SK-N-SH (cell line): Measurements from ENCODE around the gene SAP30. TPM values are rescaled to one million over a fixed set of nuclear protein-coding genes. Genes with fewer than 3 reads are reported as not detected.

Experiments
- CTCF ChIA-PET: fragments of 300-600, 350-600 bp; formaldehyde crosslinking; extraction: SDS; loops from one replicate; lab custom pipeline; 2021; lab: Yijun Ruan, JAX
- POLR2A ChIA-PET: fragments of 350-600 bp; sonication (Branson Sonifier 250); formaldehyde crosslinking; extraction: SDS; loops from one replicate; lab custom pipeline; 2020; ENCODE audit warnings: antibody characterized with exemption, inconsistent platforms; lab: Yijun Ruan, JAX
- DNase-seq: peaks from one replicate; pipeline ENCODE4 v3.0.0; 2012
- H2AFZ ChIP-seq: fragments of 200-600 bp; sonication (generic); 2 replicates; pipeline ENCODE4 v1.8.1; 2016; ENCODE audit warnings: antibody characterized with exemption, mild to moderate bottlenecking, low read depth
- H3F3A ChIP-seq: fragments of 200-600 bp; sonication (generic); replicated peaks from 2 replicates; pipeline ENCODE3; 2016; ENCODE audit warnings: antibody characterized with exemption, mild to moderate bottlenecking; ENCODE audit not compliant: insufficient read depth
- H3K27ac ChIP-seq, 2 experiments: fragments of 200-500 bp in 1 of 2; fragments of 200-600 bp in 1 of 2; sonication (Bioruptor generic) in 1 of 2; sonication (generic), shearing (Covaris generic) in 1 of 2; 2 replicates each; pipeline versions ENCODE4 v1.5.1 to v1.6.1; 2014 to 2016; ENCODE audit warnings: low read depth in 2 of 2, inconsistent platforms in 1 of 2, low read length in 1 of 2, mild to moderate bottlenecking in 1 of 2, mixed read lengths in 1 of 2
- H3K27me3 ChIP-seq: fragments of 200-600 bp; sonication (generic), shearing (Covaris generic); 2 replicates; pipeline ENCODE4 v1.6.1; 2016; ENCODE audit warnings: mixed run types; ENCODE audit not compliant: insufficient read depth
- H3K36me3 ChIP-seq, 2 experiments: fragments of 200-500 bp in 1 of 2; fragments of 200-600 bp in 1 of 2; sonication (Bioruptor generic) in 1 of 2; sonication (generic) in 1 of 2; replicated peaks in 1 of 2; 2 replicates each; pipeline versions ENCODE3 to v1.5.1; 2014 to 2016; ENCODE audit warnings: low read length in 1 of 2, mild to moderate bottlenecking in 1 of 2; ENCODE audit not compliant: insufficient read depth in 2 of 2, control insufficient read depth in 1 of 2
- H3K4me1 ChIP-seq, 2 experiments: fragments of 200-500 bp in 1 of 2; fragments of 200-600 bp in 1 of 2; sonication (Bioruptor generic) in 1 of 2; sonication (generic), shearing (Covaris generic) in 1 of 2; 2 replicates each; pipeline versions ENCODE4 v1.5.1 to v1.6.1; 2014 to 2016; ENCODE audit warnings: low read depth in 1 of 2, low read length in 1 of 2, mixed run types in 1 of 2; ENCODE audit not compliant: insufficient read depth in 2 of 2, control insufficient read depth in 1 of 2
- H3K4me2 ChIP-seq: fragments of 200-600 bp; sonication (generic), shearing (Covaris generic); 2 replicates; pipeline ENCODE4 v1.6.1; 2017; ENCODE audit warnings: mixed run types
- H3K4me3 ChIP-seq, 2 experiments: fragments of 200-500 bp in 1 of 2; fragments of 200-600 bp in 1 of 2; sonication (Bioruptor generic) in 1 of 2; sonication (generic), shearing (Covaris generic) in 1 of 2; 2 replicates each; pipeline versions ENCODE4 v1.5.1 to v1.8.1; 2014 to 2016; ENCODE audit warnings: low read depth in 2 of 2, inconsistent platforms in 1 of 2, low read length in 1 of 2, mild to moderate bottlenecking in 1 of 2, mixed read lengths in 1 of 2, moderate library complexity in 1 of 2
- H3K79me2 ChIP-seq: fragments of 200-600 bp; sonication (generic); 2 replicates; pipeline ENCODE4 v1.8.1; 2017; ENCODE audit warnings: mild to moderate bottlenecking; ENCODE audit not compliant: insufficient read depth
- H3K9ac ChIP-seq: fragments of 200-600 bp; sonication (generic); 2 replicates; pipeline ENCODE4 v1.6.1; 2017; ENCODE audit warnings: mixed run types
- H3K9me2 ChIP-seq: fragments of 200-600 bp; sonication (generic); 2 replicates; pipeline ENCODE4 v1.6.1; 2017; ENCODE audit warnings: mixed run types
- H3K9me3 ChIP-seq: fragments of 200-600 bp; sonication (generic); 2 replicates; pipeline ENCODE4 v1.6.1; 2017; ENCODE audit warnings: mixed run types, mild to moderate bottlenecking, moderate library complexity
- H4K20me1 ChIP-seq: fragments of 200-600 bp; sonication (generic); 2 replicates; pipeline ENCODE4 v1.6.1; 2017; ENCODE audit warnings: mild to moderate bottlenecking, mixed run types; ENCODE audit not compliant: insufficient read depth
- ELF1 ChIP-seq: IDR thresholded peaks from 2 replicates; pipeline ENCODE4 v1.4.0; 2012
- GABPA ChIP-seq: IDR thresholded peaks from 2 replicates; pipeline ENCODE4 v1.4.0; 2012; ENCODE audit warnings: low read depth, mild to moderate bottlenecking
- JUND ChIP-seq: IDR thresholded peaks from 2 replicates; pipeline ENCODE4 v1.4.0; 2012
- MXI1 ChIP-seq: IDR thresholded peaks from 2 replicates; pipeline ENCODE4 v1.6.1; 2012; ENCODE audit warnings: mild to moderate bottlenecking, low read depth, low read length, improper control_type of control experiment
- NRF1 ChIP-seq: IDR thresholded peaks from 2 replicates; pipeline ENCODE4 v1.6.1; 2012; ENCODE audit warnings: low read depth, mild to moderate bottlenecking, low read length
- POLR2AphosphoS5 ChIP-seq: IDR thresholded peaks from 2 replicates; pipeline ENCODE4 v1.6.1; 2012; ENCODE audit warnings: low read depth, low read length
- RFX5 ChIP-seq: IDR thresholded peaks from 2 replicates; pipeline ENCODE4 v1.6.1; 2012; ENCODE audit warnings: mild to moderate bottlenecking, improper control_type of control experiment, low read length
- SIN3A ChIP-seq: IDR thresholded peaks from 2 replicates; pipeline ENCODE4 v1.6.1; 2012; ENCODE audit warnings: low read depth, mild to moderate bottlenecking, low read length, moderate library complexity, borderline replicate concordance
- TAF1 ChIP-seq: IDR thresholded peaks from 2 replicates; pipeline ENCODE4 v1.6.1; 2012; ENCODE audit warnings: low read depth, mild to moderate bottlenecking, low read length, moderate library complexity, borderline replicate concordance
- TCF12 ChIP-seq: IDR thresholded peaks from 2 replicates; pipeline ENCODE4 v1.4.0; 2012
- USF2 ChIP-seq: fragments of 150-350 bp; IDR thresholded peaks from 2 replicates; pipeline ENCODE4 v1.6.1; 2017; ENCODE audit warnings: antibody characterized with exemption, low read length, low read depth, borderline replicate concordance
- YY1 ChIP-seq: IDR thresholded peaks from 2 replicates; pipeline ENCODE4 v1.4.0; 2012; ENCODE audit warnings: low read depth, mild to moderate bottlenecking
- ZBTB33 ChIP-seq: IDR thresholded peaks from 2 replicates; pipeline ENCODE4 v1.4.0; 2012; ENCODE audit warnings: low read depth, borderline replicate concordance
- WGBS: methylation state at CpG from one replicate; pipeline ENCODE4 v1.1.6; 2017; ENCODE audit warnings: low lambda C conversion rate; 5-methylcytosine and 5-hydroxymethylcytosine counted together
- polyA plus RNA-seq, 3 experiments: library from polyadenylated mRNA; depleted of rRNA; stranded (reverse); fragments of >200 nt; gene quantifications; 2 replicates each; pipeline ENCODE4 v1.2.3, GENCODE V29; 2012
- TF ChIP-seq, protein P1 (sequence below): fragments of 150-350 bp; IDR thresholded peaks from 2 replicates; pipeline ENCODE4 v1.6.1; 2016; ENCODE audit warnings: mild to moderate bottlenecking, low read depth, low read length
- TF ChIP-seq, protein P2 (sequence below): IDR thresholded peaks from 2 replicates; pipeline ENCODE4 v1.6.1; 2012; ENCODE audit warnings: mild to moderate bottlenecking, low read depth, low read length, moderate library complexity

SAP30 gene
- polyA plus RNA-seq, 1 of the 3 experiments (the other 2 are of a cell fraction) = 19.0 TPM

- H2AFZ ChIP-seq = no peak overlapping the region
- no peak overlapping the region for H3K4me2 ChIP-seq
- ChIA-PET CTCF (interaction anchor here (1.2 to 1.8 kb wide), 4 partner anchors 15 to 63 kb away, joined by 3 to 4 read pairs (median 3); no protein-coding TSS in a partner anchor), POLR2A (no interaction called here)
- no peak for DNase-seq
- WGBS = 96% methylated on average over 4 of the region's 4 CpGs
- H3K79me2 ChIP-seq = no peaks in the 10 kb centered on the region
- H3K9me2 ChIP-seq = no peaks in the 10 kb centered on the region
- peaks cover 7 to 13% of the 10 kb centered on the region in 2 experiments for H3K36me3 ChIP-seq
- H3F3A ChIP-seq = no peaks in the 10 kb centered on the region
- no peaks in the 10 kb centered on the region for H3K9me3 ChIP-seq
- TF ChIP-seq POLR2AphosphoS5 (no peak), ZBTB33 (no peak)
- H4K20me1 ChIP-seq = no peaks in the 10 kb centered on the region
- H3K27ac ChIP-seq = no peak overlapping the region
- H3K27me3 ChIP-seq = no peaks in the 10 kb centered on the region
- H3K4me1 ChIP-seq = peaks cover 0 to 3% of the 10 kb centered on the region in 2 experiments; a peak in 1 of 4 replicates
- no peak overlapping the region for H3K9ac ChIP-seq
- H3K4me3 ChIP-seq = no peak overlapping the region
These were observed 11.6 kb downstream of the SAP30 start for GRCh38 chr4:173382349-173382748.

GRCh38 chr4:173386751-173387150 lies 16.0 kb downstream of the SAP30 start:
- ChIA-PET CTCF (no interaction called here), POLR2A (no interaction called here)
- H3K79me2 ChIP-seq = no peaks in the 10 kb centered on the region
- H3F3A ChIP-seq = no peaks in the 10 kb centered on the region
- H3K36me3 ChIP-seq = peaks cover 0 to 2% of the 10 kb centered on the region in 2 experiments
- peaks cover 0 to 3% of the 10 kb centered on the region in 2 experiments; a peak in 1 of 4 replicates for H3K4me1 ChIP-seq
- DNase-seq = no peak
- no peak overlapping the region for H2AFZ ChIP-seq
- H3K27ac ChIP-seq = no peak overlapping the region
- H3K4me2 ChIP-seq = no peak overlapping the region
- no peaks in the 10 kb centered on the region for H3K9me3 ChIP-seq
- H3K9me2 ChIP-seq = no peaks in the 10 kb centered on the region
- TF ChIP-seq ELF1 (no peak), JUND (no peak), SIN3A (no peak), RFX5 (no peak), YY1 (no peak), USF2 (no peak), MXI1 (no peak), GABPA (no peak), NRF1 (no peak), TCF12 (no peak), TAF1 (no peak)
- TF ChIP-seq, protein P1, sequence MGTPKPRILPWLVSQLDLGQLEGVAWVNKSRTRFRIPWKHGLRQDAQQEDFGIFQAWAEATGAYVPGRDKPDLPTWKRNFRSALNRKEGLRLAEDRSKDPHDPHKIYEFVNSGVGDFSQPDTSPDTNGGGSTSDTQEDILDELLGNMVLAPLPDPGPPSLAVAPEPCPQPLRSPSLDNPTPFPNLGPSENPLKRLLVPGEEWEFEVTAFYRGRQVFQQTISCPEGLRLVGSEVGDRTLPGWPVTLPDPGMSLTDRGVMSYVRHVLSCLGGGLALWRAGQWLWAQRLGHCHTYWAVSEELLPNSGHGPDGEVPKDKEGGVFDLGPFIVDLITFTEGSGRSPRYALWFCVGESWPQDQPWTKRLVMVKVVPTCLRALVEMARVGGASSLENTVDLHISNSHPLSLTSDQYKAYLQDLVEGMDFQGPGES = no peak
- TF ChIP-seq, protein P2, sequence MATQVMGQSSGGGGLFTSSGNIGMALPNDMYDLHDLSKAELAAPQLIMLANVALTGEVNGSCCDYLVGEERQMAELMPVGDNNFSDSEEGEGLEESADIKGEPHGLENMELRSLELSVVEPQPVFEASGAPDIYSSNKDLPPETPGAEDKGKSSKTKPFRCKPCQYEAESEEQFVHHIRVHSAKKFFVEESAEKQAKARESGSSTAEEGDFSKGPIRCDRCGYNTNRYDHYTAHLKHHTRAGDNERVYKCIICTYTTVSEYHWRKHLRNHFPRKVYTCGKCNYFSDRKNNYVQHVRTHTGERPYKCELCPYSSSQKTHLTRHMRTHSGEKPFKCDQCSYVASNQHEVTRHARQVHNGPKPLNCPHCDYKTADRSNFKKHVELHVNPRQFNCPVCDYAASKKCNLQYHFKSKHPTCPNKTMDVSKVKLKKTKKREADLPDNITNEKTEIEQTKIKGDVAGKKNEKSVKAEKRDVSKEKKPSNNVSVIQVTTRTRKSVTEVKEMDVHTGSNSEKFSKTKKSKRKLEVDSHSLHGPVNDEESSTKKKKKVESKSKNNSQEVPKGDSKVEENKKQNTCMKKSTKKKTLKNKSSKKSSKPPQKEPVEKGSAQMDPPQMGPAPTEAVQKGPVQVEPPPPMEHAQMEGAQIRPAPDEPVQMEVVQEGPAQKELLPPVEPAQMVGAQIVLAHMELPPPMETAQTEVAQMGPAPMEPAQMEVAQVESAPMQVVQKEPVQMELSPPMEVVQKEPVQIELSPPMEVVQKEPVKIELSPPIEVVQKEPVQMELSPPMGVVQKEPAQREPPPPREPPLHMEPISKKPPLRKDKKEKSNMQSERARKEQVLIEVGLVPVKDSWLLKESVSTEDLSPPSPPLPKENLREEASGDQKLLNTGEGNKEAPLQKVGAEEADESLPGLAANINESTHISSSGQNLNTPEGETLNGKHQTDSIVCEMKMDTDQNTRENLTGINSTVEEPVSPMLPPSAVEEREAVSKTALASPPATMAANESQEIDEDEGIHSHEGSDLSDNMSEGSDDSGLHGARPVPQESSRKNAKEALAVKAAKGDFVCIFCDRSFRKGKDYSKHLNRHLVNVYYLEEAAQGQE = no peak
- H4K20me1 ChIP-seq = no peaks in the 10 kb centered on the region
- H3K4me3 ChIP-seq = no peak overlapping the region
- H3K27me3 ChIP-seq = no peaks in the 10 kb centered on the region
- no peak overlapping the region for H3K9ac ChIP-seq
